Stimulated activated effector memory CD8-positive, alpha-beta T cell treated with anti-CD3 and anti-CD28 coated beads, Interleukin-12 subunit alpha, Interleukin-12 subunit beta, amount 100 ng/mL, for 72 hours (primary cell): Measurements from ENCODE around the gene CTCF.

ENCODE experiments used
- ATAC-seq: fragments of 150-1000 bp; cut with Tn5 transposase; 2 replicates; pipeline ENCODE4 v1.10.0; 2021
- DNase-seq, 2 donors: peaks; one replicate each; pipeline ENCODE4 v3.0.0; 2021 to 2022; ENCODE audit warnings: low spot score in 2 of 2
- H3K27ac Mint-ChIP-seq: one replicate; pipeline ENCODE4 v1.8.0; 2022; ENCODE audit warnings: mild to moderate bottlenecking, mixed read lengths
- H3K36me3 Mint-ChIP-seq: one replicate; pipeline ENCODE4 v1.8.0; 2022; ENCODE audit warnings: mild to moderate bottlenecking, mixed read lengths
- H3K4me1 Mint-ChIP-seq: one replicate; pipeline ENCODE4 v1.8.0; 2022; ENCODE audit warnings: mixed read lengths
- H3K4me3 Mint-ChIP-seq: one replicate; pipeline ENCODE4 v1.8.0; 2022; ENCODE audit warnings: mild to moderate bottlenecking, mixed read lengths
- H3K9me3 Mint-ChIP-seq: one replicate; pipeline ENCODE4 v1.8.0; 2022; ENCODE audit warnings: mixed read lengths

The CTCF gene

DNA sequence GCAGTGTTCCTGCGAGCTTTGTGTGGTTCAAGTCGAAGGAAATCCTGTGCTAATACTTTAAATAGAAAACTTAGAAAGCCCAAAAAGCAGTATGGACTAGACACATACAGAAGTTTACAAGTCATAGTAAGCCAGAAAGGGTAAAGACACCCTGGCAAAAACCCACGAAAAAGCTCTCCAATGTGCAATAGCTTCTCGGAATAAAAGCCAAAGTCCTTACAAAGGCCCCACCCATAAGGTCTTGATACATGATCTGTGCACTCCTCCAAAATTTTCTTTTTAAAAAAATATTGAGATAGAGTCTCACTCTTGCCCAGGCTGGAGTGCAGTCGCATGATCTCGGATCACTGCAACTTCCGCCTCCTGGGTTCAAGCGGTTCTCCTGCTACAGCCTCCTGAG is 114.6 kb downstream of the CTCF start:
- peaks cover 26% of the 10 kb centered on the region for H3K36me3 Mint-ChIP-seq
- H3K9me3 Mint-ChIP-seq = no peaks in the 10 kb centered on the region
- ATAC-seq (no peak), DNase-seq (no peak)
- no peak overlapping the region for H3K4me3 Mint-ChIP-seq
- peaks cover 9% of the 10 kb centered on the region for H3K4me1 Mint-ChIP-seq
- peak overlapping the region; percentile 46 for H3K27ac Mint-ChIP-seq

DNA sequence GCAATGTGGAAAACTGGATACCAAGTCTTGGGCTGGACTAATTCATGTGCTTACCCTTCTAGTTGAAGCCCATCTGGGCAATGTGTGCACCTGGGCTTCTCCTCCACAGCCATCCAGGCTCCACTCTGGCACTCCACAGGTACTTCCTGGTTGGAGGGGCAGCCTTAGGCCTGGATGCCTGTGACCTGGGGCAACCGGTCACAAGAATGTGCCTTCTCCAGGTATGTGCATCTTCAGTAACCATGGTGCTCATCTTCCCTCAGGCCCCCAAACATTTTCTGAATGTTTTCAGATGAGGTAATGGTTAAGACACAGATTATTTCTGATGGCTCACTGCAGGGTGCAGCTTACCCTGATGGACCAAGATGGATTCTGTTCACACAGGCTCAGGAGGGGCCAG is 115.4 kb downstream of the CTCF start:
- ATAC-seq (no peak), DNase-seq (no peak)
- Mint-ChIP-seq H3K4me1 (peaks cover 9% of the 10 kb centered on the region), H3K36me3 (peaks cover 33% of the 10 kb centered on the region), H3K4me3 (no peak overlapping the region), H3K27ac (peak overlapping the region; percentile 46), H3K9me3 (no peaks in the 10 kb centered on the region)

DNA sequence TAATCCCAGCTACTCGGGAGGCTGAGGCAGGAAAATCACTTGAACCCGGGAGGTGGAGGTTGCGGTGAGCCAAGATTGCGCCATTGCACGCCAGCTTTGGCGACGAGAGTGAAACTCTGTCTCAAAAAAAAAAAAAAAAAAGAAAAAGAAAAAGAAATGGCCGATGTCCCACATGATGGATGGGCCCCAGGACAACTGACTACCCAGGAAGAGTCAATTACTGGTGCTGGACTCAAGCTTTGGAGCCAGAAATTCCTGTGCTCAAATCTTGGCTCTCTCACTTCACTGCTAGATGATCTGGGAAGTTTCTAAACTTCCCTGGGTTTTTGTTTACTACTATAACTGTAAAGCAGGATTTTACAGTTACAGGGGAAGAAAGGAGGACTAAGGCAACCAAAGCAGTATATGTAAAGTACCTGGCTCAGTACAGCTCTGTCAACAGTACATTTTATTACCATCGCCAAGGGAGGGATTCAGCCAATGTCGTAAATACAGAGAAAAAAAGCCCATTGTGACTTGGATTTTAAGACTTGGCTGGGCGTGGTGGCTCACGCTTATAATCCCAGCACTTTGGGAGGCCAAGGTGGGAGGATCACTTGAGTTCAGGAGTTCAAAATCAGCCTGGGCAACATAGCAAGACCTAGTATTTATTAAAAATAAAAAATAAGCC is 116.2 kb downstream of the CTCF start:
- Mint-ChIP-seq H3K9me3 (no peaks in the 10 kb centered on the region), H3K27ac (no peak overlapping the region), H3K36me3 (peaks cover 38% of the 10 kb centered on the region), H3K4me3 (no peak overlapping the region), H3K4me1 (peaks cover 9% of the 10 kb centered on the region)
- DNase-seq (no peak), ATAC-seq (no peak)

GRCh38 chr16:67679935-67680897 is 117.9 kb downstream of the CTCF start:
- DNase-seq (no peak), ATAC-seq (no peak)
- Mint-ChIP-seq H3K4me3 (no peak overlapping the region), H3K27ac (no peak overlapping the region), H3K4me1 (peaks cover 1% of the 10 kb centered on the region), H3K9me3 (no peaks in the 10 kb centered on the region), H3K36me3 (peaks cover 36% of the 10 kb centered on the region)

DNA sequence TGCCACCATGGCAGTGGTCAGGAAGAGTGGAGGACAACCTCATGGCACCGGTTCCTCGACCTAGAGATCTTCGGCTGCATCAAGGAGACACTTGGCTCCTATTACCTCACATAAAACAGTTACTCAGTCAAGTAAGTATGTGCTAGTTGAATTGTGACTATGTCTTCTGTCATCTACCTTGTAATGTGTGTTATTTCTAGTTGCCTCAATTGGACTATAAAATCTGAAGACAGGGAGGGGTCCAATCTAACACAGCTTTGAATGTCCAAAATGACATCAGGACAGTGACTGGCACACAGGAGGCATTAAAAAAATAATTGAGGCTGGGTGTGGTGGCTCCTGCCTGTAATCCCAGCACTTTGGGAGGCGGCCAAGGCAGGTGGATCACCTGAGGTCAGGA is 121.4 kb downstream of the CTCF start:
- no peak for ATAC-seq
- no peak overlapping the region for H3K4me3 Mint-ChIP-seq
- H3K9me3 Mint-ChIP-seq = no peaks in the 10 kb centered on the region
- H3K36me3 Mint-ChIP-seq = peaks cover 45% of the 10 kb centered on the region
- H3K27ac Mint-ChIP-seq = peak overlapping the region; percentile 23
- H3K4me1 Mint-ChIP-seq = peaks cover 8% of the 10 kb centered on the region
- no peak for DNase-seq

DNA sequence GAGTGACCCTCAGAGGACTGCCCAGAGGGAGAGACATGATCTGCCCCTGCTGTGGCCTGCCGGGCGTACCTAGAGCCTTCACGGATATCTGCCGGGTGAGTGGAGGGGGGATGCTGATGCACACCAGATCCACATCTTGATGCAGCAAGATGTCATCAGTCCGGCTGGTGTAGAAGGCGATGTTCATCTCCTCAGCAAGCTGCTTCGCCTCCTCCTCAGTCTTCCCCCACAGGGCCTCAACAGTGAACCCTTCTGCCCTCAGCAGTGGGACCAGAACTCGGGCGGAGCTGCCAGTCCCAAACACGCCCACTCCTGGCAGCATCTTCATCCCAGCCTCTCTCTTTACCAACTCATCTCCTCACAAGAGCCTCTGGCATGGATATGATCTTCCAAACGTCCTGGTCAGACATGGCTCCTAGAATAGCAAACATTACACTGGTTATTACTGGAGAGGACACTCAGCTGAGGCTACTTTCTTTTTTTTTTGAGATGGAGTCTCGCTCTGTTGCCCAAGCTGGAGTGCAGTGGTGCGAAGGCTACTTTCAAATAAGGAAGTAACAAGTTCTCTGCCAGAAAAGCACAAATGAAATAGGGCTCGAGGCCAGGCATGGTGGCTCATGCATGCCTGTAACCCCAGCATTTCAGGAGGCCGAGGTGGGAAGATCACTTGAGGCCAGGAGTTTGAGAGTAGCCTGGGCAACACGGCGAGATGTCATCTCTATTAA is 123.2 kb downstream of the CTCF start:
- peaks cover 36% of the 10 kb centered on the region for H3K36me3 Mint-ChIP-seq
- H3K4me3 Mint-ChIP-seq = no peak overlapping the region
- no peaks in the 10 kb centered on the region for H3K9me3 Mint-ChIP-seq
- ATAC-seq (no peak), DNase-seq (no peak)
- H3K4me1 Mint-ChIP-seq = peaks cover 8% of the 10 kb centered on the region
- peak overlapping the region; percentile 62 for H3K27ac Mint-ChIP-seq
